Measurements from ENCODE around the gene EMC10.

The EMC10 gene

GRCh38 chr19:50535672-50536187, 59.4 kb downstream of the EMC10 start:
- no peak overlapping the region for H3K4me3 Mint-ChIP-seq
- intact Hi-C loops (cut with micrococcal nuclease) = no loop called here
- H3K36me3 Mint-ChIP-seq (ENCODE audit: low read depth) = no peaks in the 10 kb centered on the region
- H3K27ac Mint-ChIP-seq = no peak overlapping the region
- H3K4me1 Mint-ChIP-seq (ENCODE audit: low read depth) = no peaks in the 10 kb centered on the region
- H3K27me3 Mint-ChIP-seq = peaks cover 18% of the 10 kb centered on the region
- peaks cover 15% of the 10 kb centered on the region for H3K9me3 Mint-ChIP-seq

DNA sequence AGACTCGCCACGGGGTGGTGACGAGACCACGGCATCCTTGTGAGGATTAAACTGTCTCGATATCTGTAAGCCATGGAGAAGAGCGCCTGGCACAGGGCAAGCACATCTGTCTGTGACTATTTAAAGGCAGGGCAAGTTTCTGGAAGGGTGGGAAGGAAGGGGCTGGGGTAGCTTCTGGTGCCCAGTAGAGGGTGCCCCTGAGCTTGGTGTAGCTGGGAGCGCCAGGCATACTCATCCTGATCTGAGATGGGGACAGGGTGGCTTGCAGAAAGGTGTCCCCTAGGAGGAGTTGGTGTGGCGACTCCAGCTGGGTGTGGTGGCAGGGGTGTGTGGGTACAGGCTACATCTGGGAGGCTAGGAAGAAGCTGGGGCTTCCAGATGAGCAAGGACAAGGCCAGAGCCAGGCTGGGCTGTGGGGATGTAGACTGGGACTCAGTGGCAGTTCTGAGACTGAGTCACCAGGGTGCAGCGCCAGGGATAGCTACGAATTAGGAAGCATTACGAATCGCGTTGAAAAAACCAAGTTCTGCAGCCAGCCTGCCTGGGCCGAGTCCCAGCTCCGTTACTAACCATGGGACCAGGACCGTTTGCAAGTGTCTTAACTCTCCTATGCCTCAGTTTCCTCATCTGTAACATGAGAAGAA, 60.5 kb downstream of the EMC10 start:
- Mint-ChIP-seq H3K27ac (no peak overlapping the region), H3K27me3 (peaks cover 15% of the 10 kb centered on the region), H3K36me3 (ENCODE audit: low read depth) (no peaks in the 10 kb centered on the region), H3K4me3 (no peak overlapping the region), H3K4me1 (ENCODE audit: low read depth) (no peaks in the 10 kb centered on the region), H3K9me3 (peaks cover 15% of the 10 kb centered on the region)
- intact Hi-C loops (cut with micrococcal nuclease) = loop anchor here (1.0 kb wide), 1 partner anchor 247 kb away; no protein-coding TSS in a partner anchor

DNA sequence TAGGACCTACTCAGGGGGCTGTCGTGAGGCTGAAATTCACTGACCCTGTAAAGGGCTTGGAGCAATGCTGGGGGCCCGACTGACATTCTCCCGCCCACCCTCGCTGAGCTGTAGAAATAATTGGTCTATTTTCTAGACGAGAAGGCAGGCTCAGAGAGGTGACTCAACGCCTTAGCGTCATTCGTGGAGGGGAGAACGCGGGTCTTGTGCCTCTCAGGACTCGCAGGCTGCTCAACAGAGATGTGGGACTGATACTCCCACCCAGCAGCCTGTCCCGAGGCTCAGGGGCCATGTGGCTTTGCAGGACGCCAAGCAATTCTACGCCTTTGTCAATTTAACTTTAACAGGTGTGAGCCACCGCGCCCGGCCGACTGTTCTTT, 61.0 kb downstream of the EMC10 start:
- intact Hi-C loops (cut with micrococcal nuclease) = loop anchor here (1.0 kb wide), 1 partner anchor 246 kb away; no protein-coding TSS in a partner anchor
- peaks cover 15% of the 10 kb centered on the region for H3K9me3 Mint-ChIP-seq
- H3K4me1 Mint-ChIP-seq (ENCODE audit: low read depth) = no peaks in the 10 kb centered on the region
- no peaks in the 10 kb centered on the region for H3K36me3 Mint-ChIP-seq (ENCODE audit: low read depth)
- H3K27ac Mint-ChIP-seq = no peak overlapping the region
- peaks cover 14% of the 10 kb centered on the region for H3K27me3 Mint-ChIP-seq
- H3K4me3 Mint-ChIP-seq = no peak overlapping the region

DNA sequence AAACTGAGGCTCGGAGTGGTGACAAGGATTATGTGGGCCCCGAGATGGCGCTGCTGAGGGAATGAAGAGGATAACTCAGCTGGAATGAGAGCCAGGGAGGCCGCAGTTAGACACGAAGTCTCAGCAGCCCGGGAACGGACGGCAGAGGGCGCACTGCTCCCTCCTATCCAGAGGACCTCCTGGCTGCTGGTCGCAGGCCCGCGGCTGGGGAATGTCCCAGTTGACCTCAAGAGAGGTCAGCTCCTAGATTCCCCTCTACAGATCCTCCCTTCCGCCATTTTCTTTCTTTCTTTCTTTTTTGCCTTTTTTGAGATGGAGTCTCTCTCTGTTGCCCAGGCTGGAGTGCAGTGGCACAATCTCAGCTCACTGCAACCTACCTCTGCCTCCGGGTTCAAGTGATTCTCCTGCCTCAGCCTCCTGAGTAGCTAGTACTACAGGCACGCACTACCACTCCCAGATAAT, 61.5 kb downstream of the EMC10 start:
- H3K9me3 Mint-ChIP-seq = peaks cover 10% of the 10 kb centered on the region
- no peak overlapping the region for H3K4me3 Mint-ChIP-seq
- intact Hi-C loops (cut with micrococcal nuclease) = loop anchor here (1.0 kb wide), 1 partner anchor 246 kb away; no protein-coding TSS in a partner anchor
- H3K36me3 Mint-ChIP-seq (ENCODE audit: low read depth) = no peaks in the 10 kb centered on the region
- H3K4me1 Mint-ChIP-seq (ENCODE audit: low read depth) = no peaks in the 10 kb centered on the region
- no peak overlapping the region for H3K27ac Mint-ChIP-seq
- H3K27me3 Mint-ChIP-seq = peaks cover 11% of the 10 kb centered on the region

Measured in dendritic cell treated with granulocyte-macrophage colony-stimulating factor and Interleukin-4, amounts not matched to agents 40 ng/mL and 50 ng/mL, for 4 days (primary cell).